HEK293 (cell line): Measurements from ENCODE around the gene TGFB1.

Experiments used
- CTCF ChIA-PET: fragments of 350-600 bp; formaldehyde crosslinking; extraction: SDS; loops from one replicate; lab custom pipeline; 2021; ENCODE audit warnings: antibody characterized with exemption; lab: Yijun Ruan, JAX
- POLR2A ChIA-PET: fragments of 300-600 bp; formaldehyde crosslinking; extraction: SDS; loops from one replicate; lab custom pipeline; 2020; ENCODE audit warnings: antibody characterized with exemption, inconsistent platforms; lab: Yijun Ruan, JAX
- H3K27ac ChIP-seq: fragments of 200-500 bp; sonication (Bioruptor generic); 2 replicates; pipeline ENCODE4 v1.5.1; 2014; ENCODE audit warnings: low read depth, low read length, control low read depth, inconsistent platforms; ENCODE audit errors: extremely low read depth
- H3K36me3 ChIP-seq, 2 experiments: fragments of 200-500 bp in 1 of 2; sonication (Bioruptor generic) in 1 of 2; 1 replicate in 1 of 2; 2 replicates in 1 of 2; pipeline ENCODE4 v1.5.1; 2014 to 2017; ENCODE audit warnings: inconsistent platforms in 2 of 2, low read length in 2 of 2; ENCODE audit not compliant: control insufficient read depth in 2 of 2, insufficient read depth in 1 of 2
- H3K4me1 ChIP-seq: fragments of 200-500 bp; sonication (Bioruptor generic); 2 replicates; pipeline ENCODE4 v1.5.1; 2014; ENCODE audit warnings: mild to moderate bottlenecking, low read length, inconsistent platforms; ENCODE audit not compliant: control insufficient read depth, insufficient read depth
- H3K4me3 ChIP-seq: 2 replicates; pipeline ENCODE4 v1.5.1; 2011; ENCODE audit warnings: low read depth, mild to moderate bottlenecking, control low read depth, low read length, moderate library complexity
- H3K9me3 ChIP-seq: fragments of 200-500 bp; sonication (Bioruptor generic); 2 replicates; pipeline ENCODE4 v1.5.1; 2014; ENCODE audit warnings: low read depth, low read length, inconsistent platforms; ENCODE audit not compliant: control insufficient read depth, insufficient read depth
- FEZF1 ChIP-seq: fragments of 450-650 bp; formaldehyde crosslinking; IDR thresholded peaks from 2 replicates; pipeline ENCODE4 v1.5.1; 2016; ENCODE audit warnings: missing biosample characterization, missing genetic modification characterization
- KLF16 ChIP-seq: fragments of 450-650 bp; formaldehyde crosslinking; IDR thresholded peaks from 2 replicates; pipeline ENCODE4 v1.5.1; 2017; ENCODE audit warnings: missing biosample characterization, missing genetic modification characterization
- KLF8 ChIP-seq: fragments of 450-650 bp; formaldehyde crosslinking; IDR thresholded peaks from 2 replicates; pipeline ENCODE4 v1.5.1; 2016; ENCODE audit warnings: missing biosample characterization, missing genetic modification characterization
- MZF1 ChIP-seq: fragments of 450-650 bp; formaldehyde crosslinking; IDR thresholded peaks from 2 replicates; pipeline ENCODE4 v1.5.1; 2017; ENCODE audit warnings: missing biosample characterization, missing genetic modification characterization, borderline replicate concordance
- SCRT2 ChIP-seq: fragments of 450-650 bp; formaldehyde crosslinking; IDR thresholded peaks from 2 replicates; pipeline ENCODE4 v1.5.1; 2016; ENCODE audit warnings: missing biosample characterization, missing genetic modification characterization
- SP3 ChIP-seq: fragments of 450-650 bp; formaldehyde crosslinking; IDR thresholded peaks from 2 replicates; pipeline ENCODE4 v1.5.1; 2016; ENCODE audit warnings: missing biosample characterization, missing genetic modification characterization
- SP7 ChIP-seq: fragments of 450-650 bp; formaldehyde crosslinking; IDR thresholded peaks from 2 replicates; pipeline ENCODE4 v1.5.1; 2016; ENCODE audit warnings: missing biosample characterization, missing genetic modification characterization
- ZBTB21 ChIP-seq: fragments of 450-650 bp; formaldehyde crosslinking; IDR thresholded peaks from 2 replicates; pipeline ENCODE4 v1.5.1; 2017; ENCODE audit warnings: missing biosample characterization, missing genetic modification characterization
- ZFHX2 ChIP-seq: fragments of 450-650 bp; formaldehyde crosslinking; conservative IDR thresholded peaks from 2 replicates; pipeline ENCODE4 v1.5.1; 2016; ENCODE audit warnings: missing biosample characterization, missing genetic modification characterization
- ZNF133 ChIP-seq: fragments of 450-650 bp; formaldehyde crosslinking; IDR thresholded peaks from 2 replicates; pipeline ENCODE4 v1.5.1; 2016; ENCODE audit warnings: missing biosample characterization, missing genetic modification characterization
- ZNF16 ChIP-seq: fragments of 450-650 bp; formaldehyde crosslinking; IDR thresholded peaks from 2 replicates; pipeline ENCODE4 v1.5.1; 2016; ENCODE audit warnings: low read depth, missing biosample characterization, missing genetic modification characterization
- ZNF544 ChIP-seq: fragments of 450-650 bp; formaldehyde crosslinking; IDR thresholded peaks from 2 replicates; pipeline ENCODE4 v1.5.0; 2017; ENCODE audit warnings: missing biosample characterization, missing genetic modification characterization
- ZNF585B ChIP-seq: fragments of 450-650 bp; formaldehyde crosslinking; IDR thresholded peaks from 2 replicates; pipeline ENCODE4 v1.5.1; 2016; ENCODE audit warnings: missing biosample characterization, missing genetic modification characterization
- ZNF600 ChIP-seq: fragments of 450-650 bp; formaldehyde crosslinking; IDR thresholded peaks from 2 replicates; pipeline ENCODE4 v1.5.1; 2016; ENCODE audit warnings: missing biosample characterization, missing genetic modification characterization
- ZNF658 ChIP-seq: fragments of 450-650 bp; formaldehyde crosslinking; IDR thresholded peaks from 2 replicates; pipeline ENCODE4; 2016; ENCODE audit warnings: missing biosample characterization, missing genetic modification characterization
- ZNF664 ChIP-seq: fragments of 450-650 bp; formaldehyde crosslinking; IDR thresholded peaks from 2 replicates; pipeline ENCODE4 v1.5.1; 2016; ENCODE audit warnings: missing biosample characterization, missing genetic modification characterization
- ZNF707 ChIP-seq: fragments of 450-650 bp; formaldehyde crosslinking; IDR thresholded peaks from 2 replicates; pipeline ENCODE4 v1.5.1; 2016; ENCODE audit warnings: missing biosample characterization, missing genetic modification characterization
- ZNF777 ChIP-seq: fragments of 450-650 bp; formaldehyde crosslinking; IDR thresholded peaks from 2 replicates; pipeline ENCODE4 v1.5.1; 2017; ENCODE audit warnings: missing biosample characterization, missing genetic modification characterization, borderline replicate concordance
- ZNF837 ChIP-seq: fragments of 450-650 bp; formaldehyde crosslinking; IDR thresholded peaks from 2 replicates; pipeline ENCODE4 v1.5.1; 2016; ENCODE audit warnings: missing biosample characterization, missing genetic modification characterization
- ZNF843 ChIP-seq: fragments of 450-650 bp; formaldehyde crosslinking; IDR thresholded peaks from 2 replicates; pipeline ENCODE4 v1.5.1; 2016; ENCODE audit warnings: missing biosample characterization, missing genetic modification characterization
- ZSCAN16 ChIP-seq: fragments of 450-650 bp; formaldehyde crosslinking; IDR thresholded peaks from 2 replicates; pipeline ENCODE4 v1.5.1; 2016; ENCODE audit warnings: missing biosample characterization, missing genetic modification characterization
- TF ChIP-seq, protein P1 (sequence below): fragments of 450-650 bp; formaldehyde crosslinking; conservative IDR thresholded peaks from 2 replicates; pipeline ENCODE4 v1.5.1; 2016; ENCODE audit warnings: low read depth, missing biosample characterization, missing genetic modification characterization
- TF ChIP-seq, protein P2 (sequence below): fragments of 450-650 bp; formaldehyde crosslinking; IDR thresholded peaks from 2 replicates; pipeline ENCODE4 v1.5.1; 2016; ENCODE audit warnings: missing biosample characterization, missing genetic modification characterization
- TF ChIP-seq, protein P3 (sequence below): fragments of 450-650 bp; formaldehyde crosslinking; IDR thresholded peaks from 2 replicates; pipeline ENCODE4 v1.5.1; 2017; ENCODE audit warnings: missing biosample characterization, missing genetic modification characterization
- TF ChIP-seq, protein P4 (sequence below): fragments of 450-650 bp; formaldehyde crosslinking; IDR thresholded peaks from 2 replicates; pipeline ENCODE4 v1.5.1; 2016; ENCODE audit warnings: missing biosample characterization, missing genetic modification characterization

Gene TGFB1

DNA sequence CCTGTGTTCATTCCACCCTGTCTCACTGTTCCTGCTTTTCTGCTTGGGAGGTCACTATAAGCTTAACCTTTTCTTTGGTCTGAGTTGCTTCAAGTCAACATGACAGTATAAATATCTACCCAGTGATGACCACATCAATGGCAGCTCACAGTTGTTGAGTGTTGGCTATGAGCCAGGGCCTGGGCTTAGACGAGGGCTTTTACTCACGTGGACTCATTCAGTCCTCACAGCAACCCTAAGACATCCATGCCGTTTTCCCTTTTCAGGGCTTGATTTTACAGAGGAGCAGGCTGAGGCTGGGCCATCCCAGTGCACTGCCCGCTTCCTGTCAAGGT lies 54.0 kb downstream of the TGFB1 start (continued):
- TF ChIP-seq SCRT2 (peak; percentile 55; the same call in 1 of the 2 replicates), ZNF133 (no peak), SP7 (0 out of 2 replicates have a peak, but pooled peaks have one; percentile 16), ZNF600 (tag by site-specific recombination) (no peak)

DNA sequence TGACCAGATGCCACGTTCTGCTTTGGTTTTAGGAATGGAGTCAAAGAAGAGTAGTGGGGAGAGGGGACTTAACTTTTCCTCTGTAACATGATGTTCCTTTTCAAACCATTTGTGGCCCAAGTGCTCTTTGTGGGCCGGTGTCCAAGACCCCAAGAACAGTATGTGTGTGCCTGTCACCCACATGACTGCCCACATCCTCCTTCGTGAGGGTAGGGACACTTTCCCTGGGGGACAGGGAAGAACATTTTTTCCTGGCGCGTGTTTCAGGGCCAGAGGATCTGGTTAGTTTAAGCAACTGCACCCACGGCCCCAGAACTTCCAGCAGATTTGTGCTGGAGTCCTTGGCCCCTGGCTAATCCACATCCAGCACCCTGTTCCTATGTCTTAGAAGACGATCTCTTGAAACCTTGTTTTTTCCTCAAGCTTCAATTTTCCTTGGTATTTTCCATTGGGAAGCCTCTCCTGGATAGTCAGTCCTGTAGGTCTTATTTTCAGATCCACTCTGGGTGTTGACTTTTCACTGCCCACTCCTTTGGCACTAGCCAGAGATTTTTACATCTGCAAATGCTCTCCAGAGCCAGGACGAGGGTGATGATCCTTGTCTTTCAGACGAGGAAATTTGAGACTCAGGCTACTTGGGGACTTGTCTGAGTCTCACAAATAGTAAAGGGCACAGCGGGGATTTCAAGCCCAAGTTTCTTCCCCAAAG lies 54.5 kb downstream of the TGFB1 start:
- ChIA-PET POLR2A (no interaction called here), CTCF (interaction anchor here (0.6 to 12.7 kb wide), 5 partner anchors 8 to 664 kb away, joined by 3 to 120 read pairs (median 6); no protein-coding TSS in a partner anchor)
- Histone ChIP-seq H3K9me3 (no peaks in the 10 kb centered on the region), H3K4me3 (no peak overlapping the region), H3K27ac (peak overlapping the region; percentile 52; the same call in 1 of the 2 replicates), H3K4me1 (no peaks in the 10 kb centered on the region), H3K36me3 (peaks cover 97 to 100% of the 10 kb centered on the region in 2 experiments)
- TF ChIP-seq FEZF1 (tag by site-specific recombination) (no peak), ZFHX2 (peak; percentile 27), ZNF777 (tag by site-specific recombination) (no peak)

DNA sequence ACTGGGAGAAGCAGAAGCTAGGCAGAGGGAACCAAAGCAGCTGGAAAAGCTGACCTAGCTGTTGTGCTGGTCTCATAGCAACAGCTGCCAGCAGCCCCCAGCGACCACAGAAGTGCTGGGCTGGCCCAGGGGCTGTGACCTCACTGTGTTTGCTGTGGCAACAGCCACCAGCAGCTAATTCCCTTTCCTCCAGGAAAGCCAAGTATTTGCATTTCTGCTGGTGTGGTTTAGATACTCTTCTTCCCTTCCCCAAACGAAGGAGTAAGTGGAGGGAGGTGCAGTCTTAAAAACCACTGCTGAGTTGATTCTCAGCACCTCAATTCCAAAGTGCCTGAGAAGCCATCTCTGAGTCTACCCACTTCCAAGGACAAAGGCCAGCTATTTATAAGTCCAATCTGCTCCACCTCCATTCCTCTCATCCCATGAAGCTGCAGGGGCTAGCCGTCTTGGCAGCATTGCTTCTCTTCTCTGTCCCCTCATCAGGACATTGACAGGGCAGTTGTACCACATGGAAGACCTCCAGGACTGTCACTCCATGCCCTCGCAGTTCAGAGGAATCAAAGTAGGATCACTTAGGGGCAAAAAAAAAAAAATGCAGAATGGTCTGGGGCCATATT lies 55.3 kb downstream of the TGFB1 start:
- POLR2A ChIA-PET = interaction anchor here (0.8 kb wide), 1 partner anchor 27 kb away, joined by 4 read pairs; no protein-coding TSS in a partner anchor
- TF ChIP-seq SP3 (tag by site-specific recombination) (no peak), KLF16 (tag by site-specific recombination) (no peak), MZF1 (tag by site-specific recombination) (no peak), KLF8 (no peak), ZNF585B (no peak), ZNF658 (tag by site-specific recombination) (no peak), ZNF16 (tag by site-specific recombination) (no peak), ZNF843 (no peak), ZNF664 (tag by site-specific recombination) (no peak), ZNF707 (tag by site-specific recombination) (no peak), ZNF544 (tag by site-specific recombination) (no peak), ZBTB21 (tag by site-specific recombination) (0 out of 2 replicates have a peak, but pooled peaks have one; percentile 45), ZNF837 (tag by site-specific recombination) (no peak), ZSCAN16 (tag by site-specific recombination) (no peak)
- TF ChIP-seq, protein P1, sequence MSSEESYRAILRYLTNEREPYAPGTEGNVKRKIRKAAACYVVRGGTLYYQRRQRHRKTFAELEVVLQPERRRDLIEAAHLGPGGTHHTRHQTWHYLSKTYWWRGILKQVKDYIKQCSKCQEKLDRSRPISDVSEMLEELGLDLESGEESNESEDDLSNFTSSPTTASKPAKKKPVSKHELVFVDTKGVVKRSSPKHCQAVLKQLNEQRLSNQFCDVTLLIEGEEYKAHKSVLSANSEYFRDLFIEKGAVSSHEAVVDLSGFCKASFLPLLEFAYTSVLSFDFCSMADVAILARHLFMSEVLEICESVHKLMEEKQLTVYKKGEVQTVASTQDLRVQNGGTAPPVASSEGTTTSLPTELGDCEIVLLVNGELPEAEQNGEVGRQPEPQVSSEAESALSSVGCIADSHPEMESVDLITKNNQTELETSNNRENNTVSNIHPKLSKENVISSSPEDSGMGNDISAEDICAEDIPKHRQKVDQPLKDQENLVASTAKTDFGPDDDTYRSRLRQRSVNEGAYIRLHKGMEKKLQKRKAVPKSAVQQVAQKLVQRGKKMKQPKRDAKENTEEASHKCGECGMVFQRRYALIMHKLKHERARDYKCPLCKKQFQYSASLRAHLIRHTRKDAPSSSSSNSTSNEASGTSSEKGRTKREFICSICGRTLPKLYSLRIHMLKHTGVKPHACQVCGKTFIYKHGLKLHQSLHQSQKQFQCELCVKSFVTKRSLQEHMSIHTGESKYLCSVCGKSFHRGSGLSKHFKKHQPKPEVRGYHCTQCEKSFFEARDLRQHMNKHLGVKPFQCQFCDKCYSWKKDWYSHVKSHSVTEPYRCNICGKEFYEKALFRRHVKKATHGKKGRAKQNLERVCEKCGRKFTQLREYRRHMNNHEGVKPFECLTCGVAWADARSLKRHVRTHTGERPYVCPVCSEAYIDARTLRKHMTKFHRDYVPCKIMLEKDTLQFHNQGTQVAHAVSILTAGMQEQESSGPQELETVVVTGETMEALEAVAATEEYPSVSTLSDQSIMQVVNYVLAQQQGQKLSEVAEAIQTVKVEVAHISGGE (tag by site-specific recombination) = no peak
- TF ChIP-seq, protein P2, sequence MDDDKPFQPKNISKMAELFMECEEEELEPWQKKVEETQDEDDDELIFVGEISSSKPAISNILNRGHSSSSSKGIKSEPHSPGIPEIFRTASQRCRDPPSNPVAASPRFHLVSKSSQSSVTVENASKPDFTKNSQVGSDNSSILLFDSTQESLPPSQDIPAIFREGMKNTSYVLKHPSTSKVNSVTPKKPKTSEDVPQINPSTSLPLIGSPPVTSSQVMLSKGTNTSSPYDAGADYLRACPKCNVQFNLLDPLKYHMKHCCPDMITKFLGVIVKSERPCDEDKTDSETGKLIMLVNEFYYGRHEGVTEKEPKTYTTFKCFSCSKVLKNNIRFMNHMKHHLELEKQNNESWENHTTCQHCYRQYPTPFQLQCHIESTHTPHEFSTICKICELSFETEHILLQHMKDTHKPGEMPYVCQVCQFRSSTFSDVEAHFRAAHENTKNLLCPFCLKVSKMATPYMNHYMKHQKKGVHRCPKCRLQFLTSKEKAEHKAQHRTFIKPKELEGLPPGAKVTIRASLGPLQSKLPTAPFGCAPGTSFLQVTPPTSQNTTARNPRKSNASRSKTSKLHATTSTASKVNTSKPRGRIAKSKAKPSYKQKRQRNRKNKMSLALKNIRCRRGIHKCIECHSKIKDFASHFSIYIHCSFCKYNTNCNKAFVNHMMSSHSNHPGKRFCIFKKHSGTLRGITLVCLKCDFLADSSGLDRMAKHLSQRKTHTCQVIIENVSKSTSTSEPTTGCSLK (tag by site-specific recombination) = no peak
- TF ChIP-seq, protein P3, sequence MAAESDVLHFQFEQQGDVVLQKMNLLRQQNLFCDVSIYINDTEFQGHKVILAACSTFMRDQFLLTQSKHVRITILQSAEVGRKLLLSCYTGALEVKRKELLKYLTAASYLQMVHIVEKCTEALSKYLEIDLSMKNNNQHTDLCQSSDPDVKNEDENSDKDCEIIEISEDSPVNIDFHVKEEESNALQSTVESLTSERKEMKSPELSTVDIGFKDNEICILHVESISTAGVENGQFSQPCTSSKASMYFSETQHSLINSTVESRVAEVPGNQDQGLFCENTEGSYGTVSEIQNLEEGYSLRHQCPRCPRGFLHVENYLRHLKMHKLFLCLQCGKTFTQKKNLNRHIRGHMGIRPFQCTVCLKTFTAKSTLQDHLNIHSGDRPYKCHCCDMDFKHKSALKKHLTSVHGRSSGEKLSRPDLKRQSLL (tag by site-specific recombination) = no peak
- TF ChIP-seq, protein P4, sequence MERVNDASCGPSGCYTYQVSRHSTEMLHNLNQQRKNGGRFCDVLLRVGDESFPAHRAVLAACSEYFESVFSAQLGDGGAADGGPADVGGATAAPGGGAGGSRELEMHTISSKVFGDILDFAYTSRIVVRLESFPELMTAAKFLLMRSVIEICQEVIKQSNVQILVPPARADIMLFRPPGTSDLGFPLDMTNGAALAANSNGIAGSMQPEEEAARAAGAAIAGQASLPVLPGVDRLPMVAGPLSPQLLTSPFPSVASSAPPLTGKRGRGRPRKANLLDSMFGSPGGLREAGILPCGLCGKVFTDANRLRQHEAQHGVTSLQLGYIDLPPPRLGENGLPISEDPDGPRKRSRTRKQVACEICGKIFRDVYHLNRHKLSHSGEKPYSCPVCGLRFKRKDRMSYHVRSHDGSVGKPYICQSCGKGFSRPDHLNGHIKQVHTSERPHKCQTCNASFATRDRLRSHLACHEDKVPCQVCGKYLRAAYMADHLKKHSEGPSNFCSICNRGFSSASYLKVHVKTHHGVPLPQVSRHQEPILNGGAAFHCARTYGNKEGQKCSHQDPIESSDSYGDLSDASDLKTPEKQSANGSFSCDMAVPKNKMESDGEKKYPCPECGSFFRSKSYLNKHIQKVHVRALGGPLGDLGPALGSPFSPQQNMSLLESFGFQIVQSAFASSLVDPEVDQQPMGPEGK (tag by site-specific recombination) = 0 out of 2 replicates have a peak, but pooled peaks have one; percentile 30

More for the DNA sequence above, 55.3 kb downstream of the TGFB1 start:
- peaks cover 97 to 100% of the 10 kb centered on the region in 2 experiments for H3K36me3 ChIP-seq
- H3K27ac ChIP-seq = peak overlapping the region; percentile 52; the same call in 1 of the 2 replicates
- no peaks in the 10 kb centered on the region for H3K9me3 ChIP-seq
- CTCF ChIA-PET = interaction anchor here (0.5 to 12.7 kb wide), 10 partner anchors 8 to 664 kb away, joined by 3 to 120 read pairs (median 4); no protein-coding TSS in a partner anchor
- no peaks in the 10 kb centered on the region for H3K4me1 ChIP-seq
- no peak overlapping the region for H3K4me3 ChIP-seq
